22Rv1 (cell line): ENCODE measurements around the gene BHLHE40.

ENCODE experiments used
- H3K27ac ChIP-seq: fragments of 450-650 bp; 2 replicates; pipeline ENCODE4 v1.5.1; 2017
- ZFX ChIP-seq: fragments of 450-650 bp; IDR thresholded peaks from 2 replicates; pipeline ENCODE4 v1.6.1; 2017; ENCODE audit warnings: antibody characterized with exemption, borderline replicate concordance
- TF ChIP-seq, protein P1 (sequence below): fragments of 450-650 bp; IDR thresholded peaks from 2 replicates; pipeline ENCODE4 v1.5.1; 2017; ENCODE audit warnings: mild to moderate bottlenecking

Gene BHLHE40

DNA sequence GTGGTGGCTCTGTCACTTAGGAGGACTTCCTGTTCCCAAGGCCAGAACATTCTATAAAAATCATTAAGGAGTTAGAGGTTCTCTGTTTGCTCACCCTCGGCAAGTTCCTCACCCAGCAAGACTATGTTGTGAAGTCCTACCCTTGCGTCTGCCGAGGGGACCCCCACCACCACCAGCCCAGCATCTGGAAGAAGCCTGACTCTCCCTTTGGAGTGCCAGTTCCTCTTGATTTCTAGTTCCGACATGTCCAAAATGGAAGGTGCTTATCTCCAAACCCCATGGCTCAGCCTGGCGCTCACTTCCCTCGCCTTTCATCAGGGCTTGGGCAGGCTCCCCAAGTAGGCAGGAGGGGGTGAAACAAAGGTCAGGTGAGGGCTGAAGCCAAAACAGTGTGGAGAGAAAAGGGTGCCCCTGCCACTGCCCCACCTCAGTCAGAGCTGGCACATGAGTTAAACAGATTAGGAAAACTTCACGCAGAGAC, 41.0 kb downstream of the BHLHE40 start:
- TF ChIP-seq, protein P1, sequence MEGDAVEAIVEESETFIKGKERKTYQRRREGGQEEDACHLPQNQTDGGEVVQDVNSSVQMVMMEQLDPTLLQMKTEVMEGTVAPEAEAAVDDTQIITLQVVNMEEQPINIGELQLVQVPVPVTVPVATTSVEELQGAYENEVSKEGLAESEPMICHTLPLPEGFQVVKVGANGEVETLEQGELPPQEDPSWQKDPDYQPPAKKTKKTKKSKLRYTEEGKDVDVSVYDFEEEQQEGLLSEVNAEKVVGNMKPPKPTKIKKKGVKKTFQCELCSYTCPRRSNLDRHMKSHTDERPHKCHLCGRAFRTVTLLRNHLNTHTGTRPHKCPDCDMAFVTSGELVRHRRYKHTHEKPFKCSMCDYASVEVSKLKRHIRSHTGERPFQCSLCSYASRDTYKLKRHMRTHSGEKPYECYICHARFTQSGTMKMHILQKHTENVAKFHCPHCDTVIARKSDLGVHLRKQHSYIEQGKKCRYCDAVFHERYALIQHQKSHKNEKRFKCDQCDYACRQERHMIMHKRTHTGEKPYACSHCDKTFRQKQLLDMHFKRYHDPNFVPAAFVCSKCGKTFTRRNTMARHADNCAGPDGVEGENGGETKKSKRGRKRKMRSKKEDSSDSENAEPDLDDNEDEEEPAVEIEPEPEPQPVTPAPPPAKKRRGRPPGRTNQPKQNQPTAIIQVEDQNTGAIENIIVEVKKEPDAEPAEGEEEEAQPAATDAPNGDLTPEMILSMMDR, result no peak
- no peak for TF ChIP-seq ZFX
- H3K27ac ChIP-seq, result no peak overlapping the region

DNA sequence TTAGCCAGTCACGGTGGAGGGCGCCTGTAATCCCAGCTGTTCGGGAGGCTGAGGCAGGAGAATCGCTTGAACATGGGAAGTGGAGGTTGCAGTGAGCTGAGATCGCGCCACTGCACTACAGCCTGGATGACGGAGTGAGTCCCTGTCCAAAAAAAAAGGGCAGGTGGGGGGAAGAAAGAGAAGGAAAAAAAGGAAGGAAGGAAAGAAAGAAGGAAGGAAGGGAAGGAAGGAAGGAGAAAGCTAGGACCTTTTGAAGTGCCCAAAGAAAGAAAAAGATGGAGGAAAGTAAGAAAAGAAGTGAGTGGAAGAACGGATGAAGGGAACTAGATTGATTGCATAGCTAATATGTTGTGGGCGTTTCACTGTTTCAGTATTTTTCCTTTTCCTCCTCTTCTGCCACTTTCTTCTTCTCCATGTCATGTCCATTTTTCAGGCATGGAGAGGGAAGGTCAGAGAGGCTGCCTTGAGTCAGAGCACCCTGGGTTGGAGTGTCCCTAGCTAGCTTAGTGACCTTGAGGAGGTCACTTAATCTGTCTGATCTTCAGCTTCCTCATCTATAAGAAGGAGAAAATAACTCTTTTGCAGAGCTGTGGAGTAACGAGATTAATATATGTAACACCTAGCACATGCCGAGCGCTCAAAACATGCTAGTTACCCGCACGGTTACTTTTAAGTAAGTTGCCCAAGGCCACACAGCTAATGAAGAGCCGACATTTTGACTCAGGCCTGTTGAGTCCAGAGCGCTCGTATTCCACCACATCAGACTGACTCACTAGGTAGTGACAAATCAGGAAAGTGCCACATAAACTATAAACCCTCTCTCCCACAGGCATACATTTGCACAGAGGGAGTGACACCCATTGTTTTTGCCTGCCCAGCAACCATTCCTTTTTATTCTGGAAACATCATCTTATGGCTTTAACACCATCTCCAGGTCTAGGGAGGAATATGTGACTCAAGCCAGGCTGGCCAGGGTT, 42.2 kb downstream of the BHLHE40 start:
- no peak for TF ChIP-seq ZFX
- TF ChIP-seq, protein P1, result no peak
- H3K27ac ChIP-seq, result no peak overlapping the region

DNA sequence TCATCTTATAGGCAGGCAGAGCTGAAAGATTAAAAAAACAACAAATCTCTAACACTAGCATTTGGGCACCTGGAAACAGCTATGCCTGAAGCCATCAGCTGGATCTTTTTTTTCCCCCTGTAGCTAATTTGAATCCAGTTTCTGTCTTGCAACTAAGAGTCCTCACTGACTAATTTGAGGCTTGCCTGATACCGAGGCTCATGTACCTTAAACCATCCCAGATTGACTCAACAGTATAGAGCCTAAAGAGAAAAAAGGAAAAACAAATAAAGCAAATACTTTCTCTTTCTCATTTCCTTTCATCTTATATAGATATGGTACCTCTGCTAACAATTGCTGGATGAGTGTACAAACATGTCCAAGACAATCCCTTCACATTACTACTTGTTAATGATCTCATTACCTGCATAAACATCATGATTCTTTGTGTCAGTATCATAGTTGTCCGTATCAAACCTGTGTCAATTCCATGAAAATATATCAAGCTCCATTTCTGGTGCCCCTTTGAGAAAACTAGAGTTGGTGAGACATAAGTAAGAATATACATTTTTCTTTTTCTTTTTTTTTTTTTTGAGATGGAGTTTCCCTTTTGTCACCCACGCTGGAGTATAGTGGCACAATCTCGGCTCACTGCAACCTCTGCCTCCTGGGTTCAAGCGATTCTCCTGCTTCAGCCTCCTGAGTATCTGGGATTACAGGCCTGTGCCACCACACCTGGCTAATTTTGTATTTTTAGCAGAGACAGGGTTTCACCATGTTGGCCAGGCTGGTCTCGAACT, 43.1 kb downstream of the BHLHE40 start:
- TF ChIP-seq, protein P1, result no peak
- no peak for TF ChIP-seq ZFX
- H3K27ac ChIP-seq, result no peak overlapping the region

DNA sequence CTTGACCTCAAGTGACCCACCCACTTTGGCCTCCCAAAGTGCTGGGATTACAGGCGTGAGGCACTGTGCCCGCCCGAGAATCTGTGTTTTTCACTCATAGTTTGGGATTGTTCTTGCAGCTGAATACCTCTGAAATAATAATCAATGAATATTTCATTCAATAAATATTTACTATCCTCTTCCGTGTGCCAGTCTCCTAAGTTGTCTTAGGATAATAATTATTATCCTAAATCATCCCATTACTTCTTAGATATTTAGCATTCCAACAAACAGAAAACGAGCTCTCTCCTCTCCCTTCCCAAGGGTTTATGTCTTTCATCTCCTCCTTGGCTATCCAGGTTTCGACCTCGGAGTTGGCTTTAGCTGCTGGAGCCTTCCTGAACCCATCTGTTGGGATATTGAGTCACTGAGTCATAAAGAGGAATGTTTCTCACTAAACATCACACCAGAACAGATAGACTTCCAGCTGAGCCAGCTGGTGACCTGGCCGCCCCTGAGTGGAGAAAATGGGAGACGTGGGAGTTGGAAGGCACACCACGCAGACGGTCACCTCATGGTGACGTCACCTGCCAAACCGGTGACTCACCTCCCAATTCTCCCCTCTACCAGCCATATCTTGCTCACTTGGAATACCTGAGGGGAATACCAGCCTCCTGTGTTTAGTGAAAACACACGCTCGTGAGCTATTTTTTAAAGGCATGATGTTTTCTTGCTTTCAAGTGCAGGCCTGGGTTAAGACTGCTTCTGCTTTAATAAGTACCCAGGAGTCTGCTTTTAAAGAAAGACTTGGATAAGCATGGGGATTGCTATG, 43.9 kb downstream of the BHLHE40 start:
- H3K27ac ChIP-seq, result no peak overlapping the region
- TF ChIP-seq, protein P1, result no peak
- no peak for TF ChIP-seq ZFX

DNA sequence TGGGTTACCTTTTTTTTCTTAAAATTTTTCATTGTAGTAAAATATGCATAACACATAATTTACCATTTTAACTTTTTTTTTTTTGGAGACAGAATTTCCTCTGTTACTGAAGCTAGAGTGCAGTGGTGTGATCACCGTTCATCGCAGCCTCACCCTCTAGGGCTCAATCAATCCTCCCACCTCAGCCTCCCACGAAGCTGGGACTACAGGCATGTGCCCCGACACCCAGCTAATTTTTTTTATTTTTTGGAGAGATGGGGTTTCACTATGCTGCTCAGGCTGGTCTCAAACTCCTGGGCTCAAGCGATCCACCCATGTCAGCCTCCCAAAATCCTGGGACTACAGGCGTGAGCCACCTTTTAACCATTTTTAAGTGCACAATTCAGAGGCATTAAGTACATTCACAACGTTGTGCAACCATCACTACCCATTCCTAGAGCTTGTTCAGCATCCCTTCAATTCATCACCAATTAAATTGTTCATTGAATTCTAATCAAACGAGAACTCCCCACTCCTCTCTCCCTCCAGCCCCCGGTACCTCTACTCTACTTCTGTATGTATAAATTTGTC, 44.6 kb downstream of the BHLHE40 start:
- no peak overlapping the region for H3K27ac ChIP-seq

DNA sequence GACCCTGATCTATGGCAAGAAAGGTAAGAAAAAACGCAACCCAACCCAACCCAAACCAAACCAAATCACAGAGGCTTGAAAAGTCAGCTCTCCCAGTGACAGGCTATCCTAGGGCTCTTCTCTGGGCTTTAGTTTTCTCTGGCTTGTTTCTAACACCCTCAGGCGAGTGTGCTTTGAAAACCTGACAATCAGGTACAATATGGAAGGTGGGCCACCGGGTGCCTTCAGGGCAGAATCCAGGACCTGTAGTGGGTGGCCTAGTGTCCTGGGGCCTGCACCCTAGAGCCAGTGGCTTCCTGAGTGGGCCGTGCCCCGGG, 46.8 kb downstream of the BHLHE40 start:
- H3K27ac ChIP-seq, result no peak overlapping the region
- no peak for TF ChIP-seq ZFX
- TF ChIP-seq, protein P1, result no peak

More for the DNA sequence above, 44.6 kb downstream of the BHLHE40 start:
- TF ChIP-seq, protein P1, result no peak
- no peak for TF ChIP-seq ZFX
